Putamen (tissue), 1 donor: ENCODE measurements around the gene GZMB.
"Not testable (repeated sequence)": the region's sequence is repeated elsewhere in the genome, so short reads cannot be mapped to it uniquely, and the experiment has no call there.

Experiments
- DNase-seq: peaks from one replicate; pipeline ENCODE4 v3.0.0-alpha.2; 2016; ENCODE audit warnings: low spot score

Gene GZMB

DNA sequence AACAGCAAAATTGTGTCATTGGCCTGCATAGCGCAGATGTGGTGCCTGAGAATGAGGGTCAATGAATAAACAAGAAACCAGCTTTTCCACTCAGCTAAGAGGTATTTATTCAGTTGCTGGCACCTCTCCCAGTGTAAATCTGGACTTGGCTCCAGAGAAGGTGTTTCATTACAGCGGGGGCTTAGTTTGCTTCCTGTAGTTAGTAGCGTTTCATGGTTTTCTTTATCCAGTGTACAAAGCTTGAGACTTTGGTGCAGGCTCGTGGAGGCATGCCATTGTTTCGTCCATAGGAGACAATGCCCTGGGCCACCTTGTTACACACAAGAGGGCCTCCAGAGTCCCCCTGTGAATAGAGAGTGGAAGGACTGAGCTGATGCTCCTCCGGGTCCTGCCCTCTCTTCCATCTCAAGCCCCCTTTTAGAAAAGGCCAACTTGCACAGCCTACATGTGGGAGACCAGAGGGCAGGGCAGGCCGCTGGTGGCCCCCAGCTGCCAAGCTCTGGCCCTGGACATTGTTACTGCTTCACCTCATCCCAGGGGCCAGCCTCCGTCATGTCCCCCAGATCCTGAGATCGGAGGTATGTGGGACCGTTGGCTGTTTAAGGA is 3.0 kb downstream of the GZMB start:
- DNase-seq, result no peak

- DNase-seq, result no peak
These were observed 3.7 kb downstream of the GZMB start for GRCh38 chr14:24630087-24630871.

DNA sequence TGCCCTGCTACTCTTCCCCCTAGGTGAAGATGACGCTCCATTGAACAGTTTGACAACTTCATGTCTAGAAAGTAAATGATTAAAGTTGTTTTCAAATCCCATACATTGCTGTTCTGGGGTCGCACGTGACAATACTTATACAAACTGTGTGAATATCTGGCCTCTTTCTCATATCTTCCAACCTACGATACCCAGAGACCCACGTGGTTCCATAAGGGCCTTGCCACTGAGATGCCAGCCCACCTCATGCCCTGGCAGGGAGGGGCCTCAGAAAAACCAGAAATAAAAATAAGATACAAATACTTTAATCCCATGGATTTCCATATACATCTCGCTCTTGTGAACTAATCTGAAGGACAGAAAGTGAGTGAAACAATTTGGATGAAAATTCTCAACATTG is 4.5 kb downstream of the GZMB start:
- DNase-seq, result no peak

- DNase-seq, result no peak
These were observed 20.2 kb downstream of the GZMB start for GRCh38 chr14:24613747-24614146.

GRCh38 chr14:24613241-24613640 is 20.7 kb downstream of the GZMB start:
- no peak for DNase-seq

DNA sequence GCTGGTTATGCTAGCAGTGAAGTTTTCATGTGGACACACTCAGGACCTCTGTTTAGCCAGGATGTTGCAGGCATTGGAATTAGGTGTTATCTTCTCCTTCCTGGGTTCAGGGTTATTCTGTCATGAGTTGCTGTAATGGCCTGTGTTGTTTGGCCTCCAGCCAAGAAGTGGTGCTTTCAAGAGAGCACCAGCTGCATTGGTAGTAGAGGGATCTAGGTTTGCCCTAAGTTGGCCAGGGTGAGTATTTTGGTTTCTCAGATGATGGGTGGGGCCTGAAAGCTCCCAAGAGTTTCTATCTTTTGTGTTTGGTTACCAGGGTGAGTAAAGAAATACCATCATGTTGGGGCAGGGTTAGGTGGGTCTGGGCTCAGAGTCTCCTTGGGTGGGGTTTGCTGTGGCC is 21.8 kb downstream of the GZMB start:
- DNase-seq, result no peak

- no peak for DNase-seq
These were observed 24.2 kb downstream of the GZMB start, which contains the start of gene GZMH for GRCh38 chr14:24609655-24610344. Gene GZMH, minus strand, starts transcription at chr14:24609685. Its CDS starts 72 bp downstream, at chr14:24609613.

- DNase-seq, result no peak
These were observed 26.1 kb downstream of the GZMB start for GRCh38 chr14:24607635-24608514.

- no peak for DNase-seq
These were observed 26.9 kb downstream of the GZMB start for GRCh38 chr14:24607081-24607480.

GRCh38 chr14:24606297-24606696 is 27.7 kb downstream of the GZMB start:
- DNase-seq, result no peak

DNA sequence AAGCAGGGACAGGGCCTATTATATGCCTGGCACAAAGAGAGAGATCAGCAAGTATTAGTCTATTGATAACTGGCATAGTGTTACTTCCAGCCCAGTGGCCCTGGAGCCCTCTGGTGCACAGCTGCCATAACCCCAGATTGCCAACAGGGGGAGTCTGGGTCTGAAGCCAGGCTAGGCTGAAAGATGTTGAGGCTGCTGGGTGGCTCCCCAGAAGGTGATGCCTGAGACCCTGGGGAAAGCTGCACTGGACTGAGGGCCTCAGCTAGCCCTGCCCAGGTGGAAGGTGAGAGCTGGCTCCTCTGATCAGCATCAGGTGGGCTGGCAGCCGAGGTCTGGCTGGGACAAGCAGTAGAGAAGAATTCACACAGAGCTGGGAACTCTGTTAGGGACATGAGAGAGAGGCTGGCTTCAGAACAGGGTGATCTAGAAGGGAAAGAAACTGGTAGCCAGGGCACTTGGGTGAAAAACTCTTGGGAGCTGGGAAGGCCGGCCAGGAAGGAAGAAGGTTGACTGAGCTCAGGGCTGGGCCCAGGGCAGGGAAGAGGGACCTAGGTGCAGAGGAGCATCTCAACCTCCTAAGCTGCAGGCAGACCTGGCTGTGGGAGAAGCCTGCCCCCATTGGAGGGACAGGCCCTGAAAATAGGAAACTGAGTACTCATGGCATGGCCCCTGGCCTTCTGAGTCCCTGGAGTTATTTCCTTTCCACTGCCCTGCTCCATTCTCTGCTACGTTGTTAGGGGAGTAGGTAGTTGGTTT is 28.4 kb downstream of the GZMB start:
- no peak for DNase-seq

GRCh38 chr14:24597403-24597802 is 36.6 kb downstream of the GZMB start:
- DNase-seq, result no peak

- no peak for DNase-seq
These were observed 38.7 kb downstream of the GZMB start for GRCh38 chr14:24595073-24595808.

DNA sequence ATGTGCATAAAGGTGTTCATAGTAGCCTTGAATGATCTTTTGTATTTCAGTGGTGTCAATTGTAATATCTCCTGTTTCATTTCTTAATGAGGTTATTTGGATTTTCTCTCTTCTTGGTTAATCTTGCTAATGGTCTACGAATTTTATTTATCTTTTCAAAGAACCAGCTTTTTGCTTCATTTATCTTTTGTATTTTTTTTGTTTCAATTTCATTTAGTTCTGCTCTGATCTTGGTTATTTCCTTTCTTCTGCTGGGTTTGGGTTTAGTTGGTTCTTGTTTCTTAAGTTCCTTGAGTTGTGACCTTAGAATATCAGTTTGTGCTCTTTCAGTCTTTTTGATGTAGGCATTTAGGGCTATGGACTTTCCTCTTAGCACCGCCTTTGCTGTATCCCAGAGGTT is 43.0 kb downstream of the GZMB start:
- not testable (repeated sequence) for DNase-seq

DNA sequence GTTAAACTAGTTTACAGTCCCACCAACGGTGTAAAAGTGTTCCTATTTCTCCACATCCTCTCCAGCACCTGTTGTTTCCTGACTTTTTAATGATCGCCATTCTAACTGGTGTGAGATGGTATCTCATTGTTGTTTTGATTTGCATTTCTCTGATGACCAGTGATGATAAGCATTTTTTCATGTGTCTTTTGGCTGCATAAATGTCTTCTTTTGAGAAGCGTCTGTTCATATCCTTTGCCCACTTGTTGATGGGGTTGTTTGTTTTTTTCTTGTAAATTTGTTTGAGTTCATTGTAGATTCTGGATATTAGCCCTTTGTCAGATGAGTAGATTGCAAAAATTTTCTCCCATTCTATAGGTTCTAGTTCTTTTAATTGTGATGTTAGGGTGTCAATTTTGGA is 49.6 kb downstream of the GZMB start:
- DNase-seq, result not testable (repeated sequence)
